Esophagus squamous epithelium (tissue), 5 donors: Measurements from ENCODE around the gene MUSTN1. TPM values are rescaled to one million over a fixed set of nuclear protein-coding genes. Genes with fewer than 3 reads are reported as not detected.

ENCODE experiments used
- DNase-seq: peaks from one replicate; lab custom pipeline; 2025; lab: John Stamatoyannopoulos, UW
- H3K27ac ChIP-seq, 4 donors: fragments of 200-600 bp; sonication (generic); one replicate each; pipeline ENCODE4 v1.5.1; 2016 to 2019; ENCODE audit warnings: mild to moderate bottlenecking in 1 of 4
- H3K27me3 ChIP-seq, 4 donors: fragments of 200-600 bp; sonication (generic); 1 replicate in 3 of 4; 2 replicates in 1 of 4; pipeline versions ENCODE4 v1.5.1 to v1.6.0; 2017 to 2021; ENCODE audit warnings: antibody characterized with exemption in 1 of 4
- H3K36me3 ChIP-seq, 3 donors: fragments of 200-600 bp; sonication (generic); one replicate each; pipeline ENCODE4 v1.5.1; 2016 to 2019
- H3K4me1 ChIP-seq, 3 donors: fragments of 200-600 bp; sonication (generic); one replicate each; pipeline ENCODE4 v1.5.1; 2017 to 2019
- H3K4me3 ChIP-seq, 4 donors: fragments of 200-600 bp; sonication (generic); 1 replicate in 3 of 4; 2 replicates in 1 of 4; pipeline ENCODE4 v1.5.1; 2016 to 2019; ENCODE audit warnings: mild to moderate bottlenecking in 2 of 4, moderate library complexity in 1 of 4
- H3K9me3 ChIP-seq, 3 donors: fragments of 200-600 bp; sonication (generic); one replicate each; pipeline ENCODE4 v1.5.1; 2016 to 2019
- CTCF ChIP-seq, 6 experiments: fragments of 450-650 bp in 4 of 6; fragments of 200-600 bp in 2 of 6; sonication (generic) in 2 of 6; IDR thresholded peaks; one replicate each; pipeline ENCODE4 v1.5.1; 2016 to 2019; ENCODE audit warnings: antibody characterized with exemption in 6 of 6, mild to moderate bottlenecking in 4 of 6, moderate library complexity in 4 of 6
- POLR2A ChIP-seq, 4 donors: fragments of 450-650 bp; IDR thresholded peaks; one replicate each; pipeline ENCODE4 v1.6.1; 2017; ENCODE audit warnings: antibody characterized with exemption in 4 of 4, mild to moderate bottlenecking in 4 of 4, moderate library complexity in 3 of 4
- WGBS, 2 donors: methylation state at CpG; one replicate each; pipeline ENCODE4 v1.1.5; 2018; 5-methylcytosine and 5-hydroxymethylcytosine counted together
- intact Hi-C: fragments of 100-400 bp; cut with DNase I; formaldehyde crosslinking; loops from one replicate; pipeline ENCODE4 v1.15.0; 2022
- small RNA-seq, 4 donors: library from RNA; depleted of rRNA; stranded (forward); fragments of <200 nt; gene quantifications; one replicate each; pipeline ENCODE3, GENCODE V24; 2016
- total RNA-seq, 4 donors: library from RNA; depleted of rRNA; stranded (reverse); fragments of >200 nt; gene quantifications; one replicate each; pipeline ENCODE4 v1.1.0, GENCODE V29; 2016
- donor health status: DM: yes; HTN: yes; CAD: no.

Gene MUSTN1
- total RNA-seq, 4 donors from 2014 or later: 4.2 to 15.7 (median 5.7) TPM; not detected in 1

- no peak for DNase-seq
Measured at GRCh38 chr3:52786330-52787215, 48.2 kb downstream of the MUSTN1 start.

GRCh38 chr3:52784931-52785590 lies 49.8 kb downstream of the MUSTN1 start:
- intact Hi-C loops: no loop called here

More at GRCh38 chr3:52786330-52787215, 48.2 kb downstream of the MUSTN1 start:
- 80 to 86% methylated on average over 15 to 16 of the region's 19 CpGs for whole genome bisulfite sequencing, 2 donors
- H3K36me3 ChIP-seq: no peaks in the 10 kb centered on the region
- TF ChIP-seq CTCF (IDR thresholded peaks at IDR 0.05): no peak
- TF ChIP-seq POLR2A (IDR thresholded peaks at IDR 0.05): no peak
- H3K27ac ChIP-seq: no peak overlapping the region
- H3K4me3 ChIP-seq: no peak overlapping the region
- H3K9me3 ChIP-seq: no peaks in the 10 kb centered on the region
- H3K4me1 ChIP-seq: no peaks in the 10 kb centered on the region
- H3K27me3 ChIP-seq: peaks cover 0 to 12% (median 0%) of the 10 kb centered on the region in 4 donors
- intact Hi-C loops: no loop called here

GRCh38 chr3:52784021-52784621 lies 50.7 kb downstream of the MUSTN1 start:
- intact Hi-C loops: no loop called here
- Histone ChIP-seq H3K27me3 (peaks cover 0 to 17% (median 0%) of the 10 kb centered on the region in 4 donors), H3K4me1 (no peaks in the 10 kb centered on the region), H3K27ac (no peak overlapping the region), H3K4me3 (no peak overlapping the region), H3K36me3 (no peaks in the 10 kb centered on the region), H3K9me3 (no peaks in the 10 kb centered on the region)
- DNase-seq: no peak
- TF ChIP-seq POLR2A (IDR thresholded peaks at IDR 0.05): no peak
- no peak for TF ChIP-seq CTCF (IDR thresholded peaks at IDR 0.05)
- WGBS, 2 donors: 79 to 80% methylated on average over 11 to 16 of the region's 18 CpGs

More at GRCh38 chr3:52784931-52785590, 49.8 kb downstream of the MUSTN1 start:
- no peak overlapping the region for H3K4me3 ChIP-seq
- H3K36me3 ChIP-seq: no peaks in the 10 kb centered on the region
- 88 to 90% methylated on average over 2 of the region's 5 CpGs for WGBS, 2 donors
- H3K4me1 ChIP-seq: no peaks in the 10 kb centered on the region
- peaks cover 0 to 12% (median 0%) of the 10 kb centered on the region in 4 donors for H3K27me3 ChIP-seq
- no peak overlapping the region for H3K27ac ChIP-seq
- no peak for DNase-seq
- H3K9me3 ChIP-seq: no peaks in the 10 kb centered on the region
- no peak for TF ChIP-seq POLR2A (IDR thresholded peaks at IDR 0.05)
- TF ChIP-seq CTCF (IDR thresholded peaks at IDR 0.05): no peak

DNA sequence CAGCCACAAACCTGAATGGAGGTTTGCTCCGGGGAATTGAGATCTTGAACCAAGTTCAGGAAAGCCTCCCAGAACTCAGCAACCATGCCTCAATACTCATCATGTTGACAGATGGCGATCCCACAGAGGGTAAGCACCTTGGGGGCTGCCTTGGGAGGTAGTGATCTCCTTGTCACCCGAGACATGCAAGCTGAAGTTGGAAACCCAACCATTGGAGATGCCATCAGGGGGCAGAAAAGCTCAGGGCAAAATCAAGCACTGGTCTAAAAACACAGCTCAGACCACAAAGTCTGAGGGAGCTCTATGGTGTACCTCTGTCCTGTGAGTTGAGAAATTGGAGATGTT lies 51.6 kb downstream of the MUSTN1 start:
- WGBS, 2 donors: 74% methylated on average over 3 of the region's 3 CpGs; no CpG with 5 or more reads in 1 of the 2 donors
- intact Hi-C loops: no loop called here
- H3K4me3 ChIP-seq: no peak overlapping the region
- H3K27me3 ChIP-seq: peaks cover 0 to 22% (median 0%) of the 10 kb centered on the region in 4 donors
- no peak for TF ChIP-seq POLR2A (IDR thresholded peaks at IDR 0.05)
- TF ChIP-seq CTCF (IDR thresholded peaks at IDR 0.05): no peak
- H3K27ac ChIP-seq: no peak overlapping the region
- DNase-seq: no peak
- H3K4me1 ChIP-seq: no peaks in the 10 kb centered on the region
- H3K9me3 ChIP-seq: no peaks in the 10 kb centered on the region
- H3K36me3 ChIP-seq: no peaks in the 10 kb centered on the region

Small RNAs within 50 kb of the gene (small RNA-seq; reads per million reads assigned to genes)
- gene MIR8064 (0 reads per million in 4 donors), gene MUSTN1 (0 reads per million in 4 donors)

Other genes starting within 250 kb of the MUSTN1 start
- gene PBRM1, start 149.1 kb downstream of the MUSTN1 start, total RNA-seq: 10 to 100 TPM; 34.0 to 76.4 (median 63.7) TPM
- gene GNL3, start 149.0 kb downstream of the MUSTN1 start, total RNA-seq: 100 to 1,000 TPM in 3 of 4 donors, 10 to 100 TPM in 1; 95.8 to 184 (median 112) TPM
- gene GLT8D1, start 129.2 kb downstream of the MUSTN1 start, total RNA-seq: 10 to 100 TPM; 10.6 to 34.7 (median 26.0) TPM
- 100 to 1,000 TPM in 3 of 4 donors, 10 to 100 TPM in 1; 65.8 to 138 (median 123) TPM for gene SPCS1, start 128.9 kb downstream of the MUSTN1 start, total RNA-seq
- gene NEK4, start 64.1 kb downstream of the MUSTN1 start, total RNA-seq: 10 to 100 TPM in 3 of 4 donors, 1 to 10 TPM in 1; 8.0 to 16.6 (median 14.6) TPM
- gene ITIH1, start 57.4 kb downstream of the MUSTN1 start, total RNA-seq: not detected
- 1 to 10 TPM in 2 of 4 donors, under 1 TPM in 1, not detected in 1; 0.26 to 3.7 (median 1.3) TPM for gene ITIH3, start 40.2 kb downstream of the MUSTN1 start, total RNA-seq
- 1 to 10 TPM in 3 of 4 donors, under 1 TPM in 1; 0.22 to 2.3 (median 1.5) TPM for gene ITIH4, start 4.3 kb downstream of the MUSTN1 start, total RNA-seq
- gene STIMATE, start 62.5 kb upstream of the MUSTN1 start, total RNA-seq: 10 to 100 TPM in 3 of 4 donors, 1 to 10 TPM in 1; 7.0 to 14.7 (median 12.4) TPM
- gene SFMBT1, start 211.1 kb upstream of the MUSTN1 start, total RNA-seq: 10 to 100 TPM in 2 of 4 donors, 1 to 10 TPM in 2; 6.6 to 26.7 (median 9.4) TPM